ENCODE measurements around the gene FRMD4A. TPM values are rescaled to one million over a fixed set of nuclear protein-coding genes. Genes with fewer than 3 reads are reported as not detected.
A peak's percentile ranks its signal among the peaks of the same experiment; 100 is the strongest.

Gene FRMD4A
- total RNA-seq, 1 experiment from 2014 or later = 19.6 TPM

GRCh38 chr10:14325325-14325955 lies 5.3 kb downstream of the FRMD4A start:
- H2BK20ac ChIP-seq (ENCODE audit: low read depth, low read length, poor library complexity, severe bottlenecking) = no peak overlapping the region
- TF ChIP-seq, protein P1, sequence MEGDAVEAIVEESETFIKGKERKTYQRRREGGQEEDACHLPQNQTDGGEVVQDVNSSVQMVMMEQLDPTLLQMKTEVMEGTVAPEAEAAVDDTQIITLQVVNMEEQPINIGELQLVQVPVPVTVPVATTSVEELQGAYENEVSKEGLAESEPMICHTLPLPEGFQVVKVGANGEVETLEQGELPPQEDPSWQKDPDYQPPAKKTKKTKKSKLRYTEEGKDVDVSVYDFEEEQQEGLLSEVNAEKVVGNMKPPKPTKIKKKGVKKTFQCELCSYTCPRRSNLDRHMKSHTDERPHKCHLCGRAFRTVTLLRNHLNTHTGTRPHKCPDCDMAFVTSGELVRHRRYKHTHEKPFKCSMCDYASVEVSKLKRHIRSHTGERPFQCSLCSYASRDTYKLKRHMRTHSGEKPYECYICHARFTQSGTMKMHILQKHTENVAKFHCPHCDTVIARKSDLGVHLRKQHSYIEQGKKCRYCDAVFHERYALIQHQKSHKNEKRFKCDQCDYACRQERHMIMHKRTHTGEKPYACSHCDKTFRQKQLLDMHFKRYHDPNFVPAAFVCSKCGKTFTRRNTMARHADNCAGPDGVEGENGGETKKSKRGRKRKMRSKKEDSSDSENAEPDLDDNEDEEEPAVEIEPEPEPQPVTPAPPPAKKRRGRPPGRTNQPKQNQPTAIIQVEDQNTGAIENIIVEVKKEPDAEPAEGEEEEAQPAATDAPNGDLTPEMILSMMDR (conservative IDR thresholded peaks at IDR 0.05) = peak; percentile 89
- H3K4ac ChIP-seq (ENCODE audit: low read depth, low read length) = no peak overlapping the region
- no peaks in the 10 kb centered on the region for H3K9me3 ChIP-seq (ENCODE audit: control insufficient read depth, low read depth, low read length)
- H3K79me1 ChIP-seq (ENCODE audit: insufficient read depth, low read depth, low read length, poor library complexity, severe bottlenecking) = no peaks in the 10 kb centered on the region
- no peaks in the 10 kb centered on the region for H3K79me2 ChIP-seq (ENCODE audit: insufficient read depth, low read length)
- no peak overlapping the region for H3K4me3 Mint-ChIP-seq
- H3K4me1 Mint-ChIP-seq = peaks cover 23 to 27% of the 10 kb centered on the region in 2 experiments
- no peak overlapping the region for H3K27ac Mint-ChIP-seq
- H3K27me3 Mint-ChIP-seq (ENCODE audit: low read depth) = no peaks in the 10 kb centered on the region
- H2BK5ac ChIP-seq (ENCODE audit: insufficient read length, low read length) = no peak overlapping the region
- H2AFZ ChIP-seq (ENCODE audit: low read length) = no peak overlapping the region
- H3K18ac ChIP-seq (ENCODE audit: insufficient read length, low read depth, low read length) = no peak overlapping the region
- H3K14ac ChIP-seq (ENCODE audit: insufficient read depth, low read length) = no peak overlapping the region
- H3K27me3 ChIP-seq (ENCODE audit: insufficient read depth, low read length) = no peaks in the 10 kb centered on the region
- no peaks in the 10 kb centered on the region for H4K20me1 ChIP-seq (ENCODE audit: control insufficient read depth, insufficient read depth, insufficient read length)
- no peak overlapping the region for H3K23ac ChIP-seq (ENCODE audit: insufficient read length, low read depth, low read length)
- H4K8ac ChIP-seq (replicated peaks; ENCODE audit: insufficient read length, low read depth, low read length) = no peak overlapping the region
- no peak overlapping the region for H4K91ac ChIP-seq (ENCODE audit: insufficient read length, low read depth, low read length)
- H3K4me2 ChIP-seq (ENCODE audit: insufficient read depth, insufficient read length, low read length) = no peak overlapping the region
- H3K23me2 ChIP-seq (ENCODE audit: insufficient read length, low read depth, low read length, poor library complexity, severe bottlenecking) = no peaks in the 10 kb centered on the region
- H2AK5ac ChIP-seq (ENCODE audit: insufficient read length, low read length) = no peak overlapping the region
- no peak overlapping the region for H3K27ac ChIP-seq (ENCODE audit: insufficient read length, low read depth, low read length)
- no peak overlapping the region for H3K56ac ChIP-seq (ENCODE audit: insufficient read length, low read depth, low read length)
- peak; percentile 75 for DNase-seq
- H3K9me3 Mint-ChIP-seq = no peaks in the 10 kb centered on the region
- WGBS (ENCODE audit: extremely low coverage, insufficient read length, low lambda C conversion rate) = no CpG with 5 or more reads among the region's 4 CpGs
- no peaks in the 10 kb centered on the region for H3K36me3 Mint-ChIP-seq (ENCODE audit: insufficient read depth in 1 of 3, low read depth in 3 of 3)
- no peak overlapping the region for H3T11ph ChIP-seq (ENCODE audit: low read length)
- H3K9ac ChIP-seq (ENCODE audit: extremely low read depth, insufficient read length, low read length) = no peak overlapping the region
- H4K5ac ChIP-seq (ENCODE audit: insufficient read length, low read depth, low read length) = no peak overlapping the region
- no peak overlapping the region for H2BK15ac ChIP-seq (ENCODE audit: low read depth, low read length)
- H2BK120ac ChIP-seq (ENCODE audit: low read depth, low read length, poor library complexity, severe bottlenecking) = no peak overlapping the region
- peaks cover 8% of the 10 kb centered on the region; the same call in 1 of the 2 replicates for H3K4me1 ChIP-seq (ENCODE audit: insufficient read depth, low read length)
- H2BK12ac ChIP-seq (ENCODE audit: insufficient read length, low read depth, low read length) = no peak overlapping the region

Data from H9 (cell line).